HG03097 (cell line): ENCODE results near the gene ERN1.
"Not testable (repeated sequence)": the region's sequence is repeated elsewhere in the genome, so short reads cannot be mapped to it uniquely, and the experiment has no call there.

ENCODE experiments used
- ATAC-seq: cut with Tn5 transposase; IDR thresholded peaks from one replicate; pipeline ENCODE4 v1.9.1; 2021; ENCODE audit not compliant: unreplicated experiment, low FRiP score

ERN1 gene

DNA sequence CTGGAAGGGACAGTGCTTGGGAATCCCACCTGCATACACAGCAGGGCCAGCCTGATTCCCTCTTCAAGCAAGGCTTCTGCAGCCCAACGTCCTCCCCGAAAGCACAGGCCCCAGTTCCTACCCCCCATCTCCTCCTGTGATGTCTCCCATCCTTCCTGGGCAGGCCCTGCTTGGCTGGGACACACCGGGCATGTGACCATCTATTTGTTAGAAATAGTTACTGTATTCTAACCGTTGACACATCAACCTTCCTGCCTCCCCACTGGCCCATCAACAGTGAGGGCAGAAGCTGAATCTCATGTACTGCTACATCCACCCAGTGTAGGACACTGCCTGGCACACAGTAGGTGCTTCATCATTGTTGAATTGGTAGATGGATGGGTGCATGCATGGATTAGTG is 121.1 kb downstream of the ERN1 start:
- no peak for ATAC-seq

DNA sequence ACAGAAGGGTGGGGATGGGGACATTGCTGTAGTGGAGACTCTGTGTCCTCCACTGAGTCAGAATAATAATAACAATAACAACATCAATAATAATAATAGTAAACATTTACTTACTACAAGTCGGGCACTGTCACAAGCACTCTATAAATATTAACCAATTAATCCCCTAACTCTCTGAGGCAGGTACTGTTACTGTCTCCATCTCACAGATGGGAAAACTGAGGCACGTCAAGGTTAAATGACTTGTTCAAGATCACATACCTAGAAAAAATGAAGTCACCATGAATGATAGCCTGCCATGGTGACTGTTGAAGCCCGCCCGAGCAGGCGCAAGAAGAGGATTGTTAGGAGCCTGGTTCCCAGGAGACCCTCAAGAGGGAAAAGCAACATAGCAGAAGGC is 121.6 kb downstream of the ERN1 start:
- ATAC-seq = no peak

GRCh38 chr17:64007838-64008282 is 122.1 kb downstream of the ERN1 start:
- no peak for ATAC-seq

GRCh38 chr17:64007089-64007837 is 122.7 kb downstream of the ERN1 start:
- ATAC-seq = not testable (repeated sequence)

DNA sequence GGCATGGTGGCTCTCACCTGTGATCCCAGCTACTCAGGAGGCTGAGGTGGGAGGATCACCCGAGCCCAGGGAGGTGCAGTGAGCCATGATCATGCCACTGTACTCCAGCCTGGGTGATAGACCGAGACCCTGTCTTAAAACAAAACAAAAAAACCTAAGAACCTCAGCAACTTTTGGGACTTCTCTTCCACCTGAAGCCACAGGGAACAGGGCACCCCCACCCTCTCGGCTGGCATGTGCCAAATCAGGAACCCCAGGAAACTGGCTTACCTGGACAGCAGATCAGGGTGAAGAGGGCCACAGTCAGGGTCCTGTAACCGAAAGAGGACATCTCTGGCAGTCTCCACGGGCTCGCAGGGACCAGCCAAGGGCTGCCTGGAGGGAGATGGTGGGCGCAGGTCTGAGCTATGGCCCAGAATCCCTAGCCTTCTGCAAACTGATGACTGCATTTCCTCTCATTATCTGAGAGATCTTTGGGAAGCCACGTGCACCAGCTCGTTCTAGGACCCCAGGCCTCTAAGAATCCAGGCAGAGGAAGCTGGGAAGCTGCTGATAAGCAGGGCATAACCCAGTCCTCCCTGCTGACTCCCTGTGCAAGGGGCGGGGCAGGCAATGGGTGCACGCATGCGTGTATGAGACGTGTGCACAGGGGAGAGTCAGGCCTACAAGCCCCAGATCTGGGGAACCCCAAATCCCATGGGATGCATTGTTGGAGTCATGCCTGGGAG is 123.4 kb downstream of the ERN1 start:
- no peak for ATAC-seq

DNA sequence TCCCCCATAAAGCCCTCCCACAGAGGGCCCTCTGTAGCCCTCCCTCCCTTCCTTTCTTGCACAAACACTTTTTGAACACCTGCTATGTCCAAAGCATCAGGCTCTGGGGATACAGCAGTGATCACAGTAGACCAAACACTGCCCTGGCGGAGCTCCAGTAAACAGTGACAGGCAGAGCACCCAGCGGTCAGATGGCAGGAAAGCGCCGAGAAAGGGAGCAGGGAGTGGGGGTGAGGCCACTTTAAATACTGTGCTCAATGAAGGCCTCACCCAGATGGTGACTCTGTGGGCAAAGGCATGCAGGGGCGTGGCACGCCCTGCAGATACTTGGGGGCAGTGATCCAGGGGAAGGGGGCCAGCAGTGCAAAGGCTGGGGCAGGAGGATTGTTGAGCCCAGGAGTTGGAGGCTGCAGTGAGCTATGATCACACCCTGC is 124.2 kb downstream of the ERN1 start:
- ATAC-seq = no peak

DNA sequence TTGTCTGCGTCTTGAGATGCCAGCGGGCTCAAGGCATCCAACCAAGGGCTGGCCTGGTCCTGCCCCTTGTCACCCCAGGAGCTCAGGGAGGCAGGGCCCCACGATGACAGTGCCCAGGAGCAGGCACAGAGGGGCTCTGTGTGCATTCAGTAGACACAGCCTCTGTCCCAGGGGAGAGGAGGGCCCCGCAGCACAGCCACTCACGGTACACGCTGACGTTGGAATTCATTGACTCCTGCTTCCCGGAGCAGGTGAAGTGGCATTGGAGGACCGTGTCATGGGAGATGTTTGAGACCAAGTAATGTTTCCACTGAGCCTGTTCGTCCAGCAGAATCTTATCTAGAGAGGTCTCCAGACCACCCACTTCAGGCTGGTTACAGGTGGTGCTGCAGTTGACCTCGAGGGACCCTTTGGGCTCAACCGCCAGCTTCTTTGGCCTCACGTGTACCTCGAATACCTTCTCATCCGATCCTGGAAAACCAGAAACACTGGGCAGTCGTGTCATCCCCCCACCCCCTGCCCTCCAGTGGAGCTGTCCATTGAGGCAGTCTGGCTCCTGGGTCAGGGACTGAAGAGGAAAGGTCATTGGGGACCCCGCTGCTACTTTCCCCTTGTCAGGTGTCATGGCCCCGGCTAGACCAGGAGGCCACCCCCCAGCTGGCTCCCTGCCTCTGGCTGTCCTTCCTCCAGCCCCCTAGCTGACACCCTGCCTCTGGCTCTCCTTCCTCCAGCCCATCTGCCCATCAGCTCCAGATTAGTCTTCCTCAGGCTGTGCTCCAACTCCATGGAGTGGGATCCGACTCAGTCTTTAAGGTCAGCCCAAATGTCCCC is 124.8 kb downstream of the ERN1 start:
- ATAC-seq = no peak

- ATAC-seq = no peak
These were observed 125.7 kb downstream of the ERN1 start for GRCh38 chr17:64004218-64004770.

- ATAC-seq = no peak
These were observed 126.3 kb downstream of the ERN1 start for GRCh38 chr17:64003526-64004121.

- no peak for ATAC-seq
These were observed 127.1 kb downstream of the ERN1 start for GRCh38 chr17:64002658-64003525.

DNA sequence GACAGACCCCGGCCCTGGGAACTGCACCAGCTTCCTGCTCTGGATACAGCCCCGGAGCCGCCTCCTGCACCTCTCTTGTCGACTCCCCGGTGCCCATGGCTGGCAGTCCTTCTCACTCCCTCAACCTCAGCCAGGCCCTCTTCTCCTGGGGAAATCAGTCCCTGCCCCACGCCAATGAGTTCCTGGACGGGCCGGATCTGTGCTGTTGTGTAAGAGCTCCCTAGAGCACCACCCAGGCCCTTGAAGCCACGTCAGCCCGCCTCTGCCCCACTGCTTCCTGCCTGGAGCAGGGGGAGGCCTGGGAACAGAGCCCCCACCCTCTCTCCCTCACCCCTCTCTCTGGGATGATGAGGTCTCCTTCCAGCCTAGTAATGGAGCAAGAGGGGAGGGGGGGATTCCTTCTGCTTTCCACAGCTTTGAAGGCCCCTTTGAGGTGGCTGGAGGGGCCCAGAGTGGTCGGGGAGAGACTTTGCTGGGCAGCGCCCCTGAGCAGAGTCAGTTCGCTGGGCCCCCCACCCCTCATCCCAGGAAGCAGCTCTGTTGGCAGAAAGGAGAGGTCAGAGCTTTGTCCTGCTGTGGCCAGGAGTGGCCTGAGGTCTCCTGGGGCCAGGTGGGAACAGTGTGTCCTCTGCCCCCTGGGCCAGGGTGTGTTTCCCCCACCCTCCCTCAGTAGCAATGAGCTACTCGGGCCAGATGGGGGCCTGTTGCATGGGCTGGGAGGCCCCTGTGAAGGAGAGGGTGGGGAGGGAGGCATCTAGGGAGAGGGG is 128.0 kb downstream of the ERN1 start:
- no peak for ATAC-seq

- ATAC-seq = no peak
These were observed 128.8 kb downstream of the ERN1 start for GRCh38 chr17:64001091-64001579.

- ATAC-seq = no peak
These were observed 130.0 kb downstream of the ERN1 start for GRCh38 chr17:63999680-64000531.

DNA sequence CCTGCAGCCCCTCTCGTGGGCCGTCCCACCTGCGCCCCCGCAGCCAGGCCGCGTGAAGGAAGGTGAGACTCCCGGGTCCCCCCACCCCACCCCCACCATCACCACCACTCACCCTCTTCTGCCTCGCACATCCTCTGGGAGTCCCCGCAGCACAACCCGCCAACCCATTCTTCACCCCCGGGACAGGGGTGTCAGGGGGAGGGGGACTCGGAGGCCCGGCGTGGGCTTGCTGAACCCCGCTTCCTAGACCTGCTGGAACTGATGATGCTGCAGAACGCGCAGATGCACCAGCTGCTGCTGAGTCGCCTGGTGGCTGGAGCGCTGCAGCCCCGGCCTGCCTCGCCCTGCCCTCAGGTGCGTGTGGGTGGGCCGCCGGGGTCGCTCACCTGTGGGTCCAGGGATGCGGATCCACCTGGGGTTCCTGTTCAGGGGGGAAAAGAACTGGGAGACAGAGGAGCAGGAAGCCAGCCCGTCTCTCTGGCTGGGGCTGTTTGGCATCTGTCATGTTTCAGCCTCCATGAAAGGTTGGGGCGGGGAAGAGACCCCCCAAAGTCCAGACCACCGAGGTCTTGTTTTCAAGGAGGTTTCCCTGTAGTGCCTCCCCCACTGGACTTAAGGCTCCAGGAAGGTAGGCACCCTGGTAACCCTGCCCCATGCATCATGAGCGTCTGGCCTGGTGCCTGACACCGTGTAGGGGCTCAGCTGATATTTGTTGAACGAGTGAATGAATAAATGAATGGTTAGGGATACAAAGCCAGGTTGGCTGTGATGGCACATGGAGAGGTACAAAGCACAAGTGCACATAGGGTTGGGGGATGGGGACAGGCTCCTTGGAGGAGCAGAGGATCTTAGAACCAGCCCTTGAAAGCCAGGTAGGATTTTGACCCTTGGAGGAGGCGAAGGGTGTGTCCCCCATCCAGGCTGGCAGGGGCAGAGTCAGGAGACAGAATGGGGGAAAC is 130.9 kb downstream of the ERN1 start:
- ATAC-seq = no peak

DNA sequence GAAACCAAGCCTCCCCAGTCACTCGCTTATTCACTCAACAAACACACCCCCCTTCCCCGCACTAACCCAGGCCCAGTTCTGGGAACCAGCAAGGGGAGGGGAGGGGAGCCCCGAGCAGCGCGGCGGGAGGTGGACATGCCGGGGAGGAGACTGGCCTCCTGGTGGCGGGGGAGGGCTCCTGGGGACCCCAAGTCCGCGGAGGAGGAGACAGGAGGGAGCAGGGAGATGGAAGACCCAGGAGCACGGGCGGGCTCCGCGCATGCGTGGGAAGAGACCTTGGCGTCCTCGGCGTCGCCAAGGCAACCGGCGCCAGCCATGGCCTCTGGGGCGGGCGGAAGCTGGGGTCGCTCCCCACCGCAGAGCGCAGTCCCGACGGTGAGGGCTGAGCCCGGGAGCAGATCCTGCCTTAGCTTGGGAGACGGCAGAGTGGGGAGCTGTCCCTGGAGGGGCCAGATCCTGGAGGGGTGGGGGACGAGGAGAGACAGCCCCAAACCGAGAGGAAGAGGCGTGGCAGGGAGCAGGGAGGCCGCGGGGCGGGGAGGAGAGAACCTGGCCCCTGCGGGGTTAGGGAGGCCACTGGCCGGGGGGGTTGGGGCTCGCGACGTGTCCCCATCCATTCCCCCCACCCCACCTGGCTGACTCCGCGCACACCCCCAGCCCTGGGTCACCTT is 131.8 kb downstream of the ERN1 start, which contains the start of gene PRR29:
Gene PRR29 (plus strand): TSS at position 302 of the 671 bp plus-strand sequence. CDS start 14 bp downstream, at position 316.
- ATAC-seq = no peak
